Neuronal stem cell (in vitro differentiated cells): ENCODE measurements around the gene ACBD6.

Experiments
- DNase-seq: peaks from one replicate; pipeline ENCODE4 v3.0.0-alpha.2; 2013; ENCODE audit warnings: low spot score
- H2AFZ ChIP-seq: one replicate; pipeline ENCODE4 v1.6.1; 2013; ENCODE audit warnings: mild to moderate bottlenecking, low read length, inconsistent platforms
- H2AK5ac ChIP-seq: 2 replicates; pipeline ENCODE4 v1.6.1; 2013; ENCODE audit warnings: low read depth, mild to moderate bottlenecking, inconsistent platforms, low read length, moderate library complexity, mixed read lengths
- H2BK120ac ChIP-seq: 2 replicates; pipeline ENCODE4 v1.6.1; 2013; ENCODE audit warnings: low read depth, mild to moderate bottlenecking, inconsistent platforms, low read length, moderate library complexity, mixed read lengths
- H2BK12ac ChIP-seq: one replicate; pipeline ENCODE4 v1.6.1; 2013; ENCODE audit warnings: low read length, inconsistent platforms
- H2BK15ac ChIP-seq: 2 replicates; pipeline ENCODE4 v1.6.1; 2013; ENCODE audit warnings: mild to moderate bottlenecking, low read length, inconsistent platforms, mixed read lengths
- H2BK5ac ChIP-seq: one replicate; pipeline ENCODE4 v1.6.1; 2013; ENCODE audit warnings: inconsistent platforms, mild to moderate bottlenecking, low read length, moderate library complexity
- H3K14ac ChIP-seq: one replicate; pipeline ENCODE4 v1.6.1; 2013; ENCODE audit warnings: low read length, inconsistent platforms
- H3K18ac ChIP-seq: 2 replicates; pipeline ENCODE4 v1.6.1; 2013; ENCODE audit warnings: low read length, inconsistent platforms
- H3K23ac ChIP-seq: 2 replicates; pipeline ENCODE4 v1.6.1; 2013; ENCODE audit warnings: low read depth, mild to moderate bottlenecking, mixed read lengths, low read length, inconsistent platforms; ENCODE audit not compliant: poor library complexity
- H3K27ac ChIP-seq: replicated peaks from 3 replicates; pipeline ENCODE4 v1.5.1; 2013; ENCODE audit warnings: low read length, inconsistent platforms
- H3K27me3 ChIP-seq, 3 experiments: 2 replicates each; pipeline ENCODE4 v1.6.1; 2013; ENCODE audit warnings: low read length in 3 of 3, mild to moderate bottlenecking in 2 of 3, inconsistent platforms in 1 of 3, low read depth in 1 of 3, mixed read lengths in 1 of 3, moderate library complexity in 1 of 3; ENCODE audit not compliant: control insufficient read depth in 3 of 3, insufficient read depth in 3 of 3
- H3K36me3 ChIP-seq, 2 donors: replicated peaks in 1 of 2; 2 replicates each; pipeline ENCODE4 v1.6.1; 2013; ENCODE audit warnings: low read length in 2 of 2; ENCODE audit not compliant: control insufficient read depth in 2 of 2, insufficient read depth in 2 of 2
- H3K4ac ChIP-seq: 2 replicates; pipeline ENCODE4 v1.6.1; 2013; ENCODE audit warnings: inconsistent platforms, mild to moderate bottlenecking, low read length, moderate library complexity
- H3K4me1 ChIP-seq, 2 donors: 1 replicate in 1 of 2; 2 replicates in 1 of 2; pipeline ENCODE4 v1.6.1; 2013; ENCODE audit warnings: low read length in 2 of 2, low read depth in 1 of 2; ENCODE audit not compliant: control insufficient read depth in 2 of 2, insufficient read depth in 1 of 2
- H3K4me2 ChIP-seq: one replicate; pipeline ENCODE4 v1.6.1; 2013; ENCODE audit warnings: mild to moderate bottlenecking, low read length, inconsistent platforms; ENCODE audit not compliant: insufficient read depth, poor library complexity, severe bottlenecking
- H3K4me3 ChIP-seq, 2 donors: 2 replicates each; pipeline ENCODE4 v1.5.1; 2013; ENCODE audit warnings: low read length in 2 of 2, mild to moderate bottlenecking in 2 of 2, inconsistent platforms in 1 of 2, moderate library complexity in 1 of 2
- H3K79me1 ChIP-seq: one replicate; pipeline ENCODE4 v1.6.1; 2013; ENCODE audit warnings: low read depth, mild to moderate bottlenecking, inconsistent platforms, low read length, moderate library complexity
- H3K9ac ChIP-seq: one replicate; pipeline ENCODE4 v1.6.1; 2013; ENCODE audit warnings: mild to moderate bottlenecking, low read depth, low read length, inconsistent platforms; ENCODE audit not compliant: poor library complexity
- H3K9me3 ChIP-seq, 2 donors: replicated peaks in 1 of 2; 2 replicates each; pipeline versions ENCODE3 to v1.6.1; 2013; ENCODE audit warnings: low read length in 2 of 2, mild to moderate bottlenecking in 2 of 2, inconsistent platforms in 1 of 2, low read depth in 1 of 2, mixed read lengths in 1 of 2, moderate library complexity in 1 of 2; ENCODE audit not compliant: control insufficient read depth in 2 of 2, insufficient read depth in 1 of 2
- H4K8ac ChIP-seq: one replicate; pipeline ENCODE4 v1.6.1; 2013; ENCODE audit warnings: low read depth, mild to moderate bottlenecking, inconsistent platforms, low read length, moderate library complexity
- H4K91ac ChIP-seq: one replicate; pipeline ENCODE4 v1.6.1; 2013; ENCODE audit warnings: low read length, low read depth, mild to moderate bottlenecking, inconsistent platforms; ENCODE audit not compliant: poor library complexity
- WGBS, 2 donors: extraction: QIAGEN DNeasy Blood & Tissue Kit; methylation state at CpG; one replicate each; pipeline ENCODE4 v1.1.7; 2013; ENCODE audit warnings: missing lambda C conversion rate in 2 of 2, mixed read lengths in 1 of 2; ENCODE audit not compliant: insufficient read length in 2 of 2, insufficient replicate concordance in 1 of 2; ENCODE audit errors: extremely low coverage in 2 of 2; 5-methylcytosine and 5-hydroxymethylcytosine counted together

Gene ACBD6

GRCh38 chr1:180535418-180535999 is 33.1 kb upstream of the ACBD6 start:
- no peak for DNase-seq
- no peak overlapping the region for H3K27ac ChIP-seq
- WGBS, 2 donors = no CpG with 5 or more reads among the region's 5 CpGs

GRCh38 chr1:180534214-180534613 is 31.8 kb upstream of the ACBD6 start:
- no peak overlapping the region for H3K4me2 ChIP-seq
- no peak overlapping the region for H3K9ac ChIP-seq
- no peak overlapping the region for H2BK12ac ChIP-seq
- H3K23ac ChIP-seq = no peak overlapping the region
- no peak overlapping the region for H3K27ac ChIP-seq
- H2AFZ ChIP-seq = peak overlapping the region; percentile 4
- no peaks in the 10 kb centered on the region for H3K9me3 ChIP-seq
- no peak overlapping the region for H4K91ac ChIP-seq
- no peak overlapping the region for H3K4me3 ChIP-seq
- H3K79me1 ChIP-seq = no peaks in the 10 kb centered on the region
- no peak overlapping the region for H3K14ac ChIP-seq
- no peak for DNase-seq
- no peak overlapping the region for H3K18ac ChIP-seq
- H2AK5ac ChIP-seq = no peak overlapping the region
- no peak overlapping the region for H3K4ac ChIP-seq
- H3K36me3 ChIP-seq = no peaks in the 10 kb centered on the region
- no peak overlapping the region for H2BK120ac ChIP-seq
- H2BK5ac ChIP-seq = no peak overlapping the region
- H4K8ac ChIP-seq = no peak overlapping the region
- H3K27me3 ChIP-seq = no peaks in the 10 kb centered on the region
- WGBS, 2 donors = no CpG with 5 or more reads among the region's 7 CpGs
- H2BK15ac ChIP-seq = no peak overlapping the region
- H3K4me1 ChIP-seq = peaks cover 5 to 8% of the 10 kb centered on the region in 2 donors

More at GRCh38 chr1:180535418-180535999, 33.1 kb upstream of the ACBD6 start:
- no peaks in the 10 kb centered on the region for H3K36me3 ChIP-seq
- peaks cover 5 to 8% of the 10 kb centered on the region in 2 donors for H3K4me1 ChIP-seq
- no peak overlapping the region for H2BK12ac ChIP-seq
- no peak overlapping the region for H3K4me2 ChIP-seq
- H2BK5ac ChIP-seq = no peak overlapping the region
- no peak overlapping the region for H2BK15ac ChIP-seq
- no peak overlapping the region for H3K23ac ChIP-seq
- no peak overlapping the region for H2AK5ac ChIP-seq
- H2BK120ac ChIP-seq = no peak overlapping the region
- H3K27me3 ChIP-seq = no peaks in the 10 kb centered on the region
- no peak overlapping the region for H3K18ac ChIP-seq
- H3K79me1 ChIP-seq = no peaks in the 10 kb centered on the region
- no peak overlapping the region for H4K8ac ChIP-seq
- H2AFZ ChIP-seq = no peak overlapping the region
- no peak overlapping the region for H4K91ac ChIP-seq
- no peak overlapping the region for H3K14ac ChIP-seq
- H3K4me3 ChIP-seq = no peak overlapping the region
- no peaks in the 10 kb centered on the region for H3K9me3 ChIP-seq
- H3K4ac ChIP-seq = no peak overlapping the region
- no peak overlapping the region for H3K9ac ChIP-seq

- no peaks in the 10 kb centered on the region for H3K36me3 ChIP-seq
- H3K4me1 ChIP-seq = peaks cover 5 to 8% of the 10 kb centered on the region in 2 donors
- H3K23ac ChIP-seq = no peak overlapping the region
- H2AK5ac ChIP-seq = no peak overlapping the region
- H2BK120ac ChIP-seq = no peak overlapping the region
- no peak overlapping the region for H4K8ac ChIP-seq
- no peak overlapping the region for H3K4me3 ChIP-seq
- no peak overlapping the region for H3K4ac ChIP-seq
- H2AFZ ChIP-seq = peak overlapping the region; percentile 72
- H3K14ac ChIP-seq = no peak overlapping the region
- no peak overlapping the region for H2BK5ac ChIP-seq
- H3K27me3 ChIP-seq = no peaks in the 10 kb centered on the region
- no peak overlapping the region for H2BK12ac ChIP-seq
- H3K27ac ChIP-seq = no peak overlapping the region
- DNase-seq = peak; percentile 65
- H3K9ac ChIP-seq = no peak overlapping the region
- no peak overlapping the region for H3K4me2 ChIP-seq
- H3K9me3 ChIP-seq = no peaks in the 10 kb centered on the region
- no peak overlapping the region for H4K91ac ChIP-seq
- no CpG with 5 or more reads among the region's 10 CpGs for WGBS, 2 donors
- no peak overlapping the region for H3K18ac ChIP-seq
- H3K79me1 ChIP-seq = no peaks in the 10 kb centered on the region
- H2BK15ac ChIP-seq = no peak overlapping the region
Measured at GRCh38 chr1:180533266-180533987, 31.1 kb upstream of the ACBD6 start.

- no peak overlapping the region for H3K18ac ChIP-seq
- no peak overlapping the region for H3K4me2 ChIP-seq
- H4K8ac ChIP-seq = no peak overlapping the region
- no peaks in the 10 kb centered on the region for H3K27me3 ChIP-seq
- H4K91ac ChIP-seq = no peak overlapping the region
- no peaks in the 10 kb centered on the region for H3K79me1 ChIP-seq
- H3K23ac ChIP-seq = no peak overlapping the region
- peaks cover 5 to 8% of the 10 kb centered on the region in 2 donors for H3K4me1 ChIP-seq
- no peak overlapping the region for H2BK120ac ChIP-seq
- no peak overlapping the region for H2AK5ac ChIP-seq
- H2BK5ac ChIP-seq = no peak overlapping the region
- no peak overlapping the region for H3K27ac ChIP-seq
- H3K9ac ChIP-seq = no peak overlapping the region
- no peaks in the 10 kb centered on the region for H3K36me3 ChIP-seq
- no CpG with 5 or more reads among the region's 5 CpGs for WGBS, 2 donors
- no peak for DNase-seq
- H3K9me3 ChIP-seq = no peaks in the 10 kb centered on the region
- H3K4me3 ChIP-seq = no peak overlapping the region
- no peak overlapping the region for H3K4ac ChIP-seq
- H2BK12ac ChIP-seq = no peak overlapping the region
- H3K14ac ChIP-seq = no peak overlapping the region
- H2BK15ac ChIP-seq = no peak overlapping the region
- H2AFZ ChIP-seq = peak overlapping the region; percentile 72
Measured at GRCh38 chr1:180532854-180533253, 30.5 kb upstream of the ACBD6 start.
